Glutamatergic neuron (in vitro differentiated cells): ENCODE measurements around the gene TENT4B. TPM values are rescaled to one million over a fixed set of nuclear protein-coding genes. Genes with fewer than 3 reads are reported as not detected.

ENCODE experiments used
- DNase-seq: peaks from one replicate; pipeline ENCODE4 v3.0.0; 2022
- H3K27ac Mint-ChIP-seq: one replicate; pipeline ENCODE4 v1.8.0; 2020; ENCODE audit warnings: mild to moderate bottlenecking, mixed read lengths, inconsistent platforms; ENCODE audit not compliant: unreplicated experiment
- H3K27me3 Mint-ChIP-seq: one replicate; pipeline ENCODE4 v1.8.0; 2020; ENCODE audit warnings: mild to moderate bottlenecking, moderate library complexity, mixed read lengths, inconsistent platforms; ENCODE audit not compliant: unreplicated experiment
- H3K36me3 Mint-ChIP-seq: one replicate; pipeline ENCODE4 v1.8.0; 2020; ENCODE audit warnings: mild to moderate bottlenecking, mixed read lengths, inconsistent platforms; ENCODE audit not compliant: unreplicated experiment
- H3K4me1 Mint-ChIP-seq: one replicate; pipeline ENCODE4 v1.8.0; 2020; ENCODE audit warnings: mild to moderate bottlenecking, low read depth, mixed read lengths, inconsistent platforms; ENCODE audit not compliant: unreplicated experiment
- H3K4me3 Mint-ChIP-seq: one replicate; pipeline ENCODE4 v1.8.0; 2020; ENCODE audit warnings: mild to moderate bottlenecking, mixed read lengths, inconsistent platforms; ENCODE audit not compliant: unreplicated experiment
- H3K9me3 Mint-ChIP-seq: one replicate; pipeline ENCODE4 v1.8.0; 2020; ENCODE audit warnings: mild to moderate bottlenecking, moderate library complexity, mixed read lengths, inconsistent platforms; ENCODE audit not compliant: unreplicated experiment
- CTCF ChIP-seq: fragments of 200-600 bp; sonication (generic); IDR thresholded peaks from one replicate; pipeline ENCODE4 v1.5.0; 2021; ENCODE audit not compliant: partially characterized antibody, unreplicated experiment
- total RNA-seq: library from RNA; stranded (reverse); fragmentation: NEBNext Ultra II Directional; extraction: Animal tissue kit (Norgen Biotek cat#: 25700); gene quantifications from one replicate; pipeline ENCODE4 v1.2.1, GENCODE V29; 2021; ENCODE audit not compliant: unreplicated experiment

Gene TENT4B
- total RNA-seq, 1 donor from 2014 or later = 9.5 TPM

GRCh38 chr16:50275098-50275415 is 122.0 kb downstream of the TENT4B start:
- peaks cover 2% of the 10 kb centered on the region for H3K27me3 Mint-ChIP-seq
- H3K36me3 Mint-ChIP-seq = peaks cover 5% of the 10 kb centered on the region
- TF ChIP-seq CTCF = no peak
- peaks cover 7% of the 10 kb centered on the region for H3K9me3 Mint-ChIP-seq
- no peak overlapping the region for H3K4me3 Mint-ChIP-seq
- H3K27ac Mint-ChIP-seq = no peak overlapping the region
- no peak for DNase-seq
- peaks cover 16% of the 10 kb centered on the region for H3K4me1 Mint-ChIP-seq

GRCh38 chr16:50275428-50276325 is 122.6 kb downstream of the TENT4B start:
- Mint-ChIP-seq H3K4me1 (peaks cover 17% of the 10 kb centered on the region), H3K4me3 (no peak overlapping the region), H3K36me3 (peaks cover 5% of the 10 kb centered on the region), H3K9me3 (peaks cover 7% of the 10 kb centered on the region), H3K27me3 (peaks cover 3% of the 10 kb centered on the region), H3K27ac (no peak overlapping the region)
- DNase-seq = no peak
- no peak for TF ChIP-seq CTCF

GRCh38 chr16:50276326-50276640 is 123.2 kb downstream of the TENT4B start:
- DNase-seq = no peak
- H3K4me1 Mint-ChIP-seq = peaks cover 17% of the 10 kb centered on the region
- H3K27ac Mint-ChIP-seq = no peak overlapping the region
- no peak overlapping the region for H3K4me3 Mint-ChIP-seq
- H3K27me3 Mint-ChIP-seq = peaks cover 3% of the 10 kb centered on the region
- no peak for TF ChIP-seq CTCF
- H3K36me3 Mint-ChIP-seq = peaks cover 5% of the 10 kb centered on the region
- peaks cover 7% of the 10 kb centered on the region for H3K9me3 Mint-ChIP-seq

GRCh38 chr16:50276801-50277555 is 123.9 kb downstream of the TENT4B start:
- TF ChIP-seq CTCF = no peak
- DNase-seq = no peak
- Mint-ChIP-seq H3K27me3 (peaks cover 3% of the 10 kb centered on the region), H3K27ac (no peak overlapping the region), H3K4me1 (peaks cover 17% of the 10 kb centered on the region), H3K4me3 (no peak overlapping the region), H3K36me3 (peaks cover 5% of the 10 kb centered on the region), H3K9me3 (peaks cover 7% of the 10 kb centered on the region)

GRCh38 chr16:50278251-50278650 is 125.1 kb downstream of the TENT4B start:
- peaks cover 8% of the 10 kb centered on the region for H3K9me3 Mint-ChIP-seq
- DNase-seq = no peak
- no peak overlapping the region for H3K27ac Mint-ChIP-seq
- TF ChIP-seq CTCF = no peak
- peaks cover 5% of the 10 kb centered on the region for H3K36me3 Mint-ChIP-seq
- H3K27me3 Mint-ChIP-seq = peaks cover 3% of the 10 kb centered on the region
- peaks cover 12% of the 10 kb centered on the region for H3K4me1 Mint-ChIP-seq
- H3K4me3 Mint-ChIP-seq = no peak overlapping the region
